GM12878 (cell line): ENCODE measurements around the gene EGFR. TPM values are rescaled to one million over a fixed set of nuclear protein-coding genes. Genes with fewer than 3 reads are reported as not detected.

ENCODE experiments used
- ASH2L ChIP-seq: fragments of 300-600, 200-600 bp; sonication (generic); IDR thresholded peaks from 2 replicates; pipeline ENCODE4 v1.6.1; 2017; ENCODE audit warnings: low read depth, mild to moderate bottlenecking, borderline replicate concordance
- BRCA1 ChIP-seq: IDR thresholded peaks from 2 replicates; pipeline ENCODE4 v1.6.1; 2011; ENCODE audit warnings: low read depth, low read length, improper control_type of control experiment
- CBX5 ChIP-seq: sonication (generic); IDR thresholded peaks from 2 replicates; pipeline ENCODE4 v1.6.1; 2016; ENCODE audit warnings: low read depth, moderate library complexity, mild to moderate bottlenecking, inconsistent platforms
- DPF2 ChIP-seq: fragments of 450-650 bp; IDR thresholded peaks from 2 replicates; pipeline ENCODE4 v1.6.1; 2017; ENCODE audit warnings: mild to moderate bottlenecking
- MXI1 ChIP-seq: fragments of 150-350 bp; IDR thresholded peaks from 2 replicates; pipeline ENCODE4 v1.6.1; 2011; ENCODE audit warnings: low read depth, mild to moderate bottlenecking, inconsistent platforms, low read length, improper control_type of control experiment
- NFIC ChIP-seq: IDR thresholded peaks from 2 replicates; pipeline ENCODE4 v1.6.1; 2012; ENCODE audit warnings: low read depth, mild to moderate bottlenecking, inconsistent platforms, low read length, moderate library complexity
- SPI1 ChIP-seq: IDR thresholded peaks from 2 replicates; pipeline ENCODE4 v1.6.1; 2011; ENCODE audit warnings: low read depth, mild to moderate bottlenecking, low read length, moderate library complexity, borderline replicate concordance; ENCODE audit not compliant: insufficient read depth
- polyA plus RNA-seq, 11 experiments: library from polyadenylated mRNA; depleted of rRNA in 4 of 11; unstranded in 6 of 11; stranded (reverse) in 5 of 11; fragments of >200 nt; fragmentation: Nextera tagmentation in 4 of 11; fragmentation: Illumina TruSeq in 1 of 11; extraction: Ambion mirVana in 4 of 11; extraction: Trizol in 1 of 11; gene quantifications; 1 replicate in 1 of 11; 2 replicates in 10 of 11; pipeline versions ENCODE4 v1.2.1 to v1.2.3, GENCODE V29; 2011 to 2016; ENCODE audit warnings: inconsistent platforms in 2 of 11, missing spikeins in 2 of 11, low read depth in 1 of 11
- total RNA-seq, 4 experiments: library from RNA; depleted of rRNA in 3 of 4; stranded (reverse); fragments of >200 nt in 3 of 4; fragmentation: Illumina TruSeq in 1 of 4; extraction: Trizol in 1 of 4; gene quantifications; 2 replicates each; pipeline versions ENCODE4 v1.2.1 to v1.2.3, GENCODE V29; 2013 to 2021
- TF ChIP-seq, protein P1 (sequence below): fragments of 450-650 bp; IDR thresholded peaks from 2 replicates; pipeline ENCODE4 v1.6.1; 2017; ENCODE audit warnings: mild to moderate bottlenecking, low read depth, inconsistent platforms; ENCODE audit not compliant: poor library complexity, severe bottlenecking
- TF ChIP-seq, protein P2 (sequence below), 3 experiments: IDR thresholded peaks in 2 of 3; conservative IDR thresholded peaks in 1 of 3; 2 replicates each; pipeline ENCODE4 v1.5.1; 2011; ENCODE audit warnings: low read depth in 3 of 3, low read length in 3 of 3, mild to moderate bottlenecking in 3 of 3, control low read depth in 2 of 3, moderate library complexity in 2 of 3, inconsistent platforms in 1 of 3, mixed read lengths in 1 of 3; ENCODE audit not compliant: control insufficient read depth in 2 of 3, insufficient read depth in 1 of 3; ENCODE audit errors: extremely low read depth in 1 of 3

Gene EGFR
- total and polyA plus RNA-seq, 10 of the 15 experiments (the other 5 are each of a cell fraction or from before 2014, with no cell fraction given), result 0.01 to 0.31 TPM; not detected in 8

DNA sequence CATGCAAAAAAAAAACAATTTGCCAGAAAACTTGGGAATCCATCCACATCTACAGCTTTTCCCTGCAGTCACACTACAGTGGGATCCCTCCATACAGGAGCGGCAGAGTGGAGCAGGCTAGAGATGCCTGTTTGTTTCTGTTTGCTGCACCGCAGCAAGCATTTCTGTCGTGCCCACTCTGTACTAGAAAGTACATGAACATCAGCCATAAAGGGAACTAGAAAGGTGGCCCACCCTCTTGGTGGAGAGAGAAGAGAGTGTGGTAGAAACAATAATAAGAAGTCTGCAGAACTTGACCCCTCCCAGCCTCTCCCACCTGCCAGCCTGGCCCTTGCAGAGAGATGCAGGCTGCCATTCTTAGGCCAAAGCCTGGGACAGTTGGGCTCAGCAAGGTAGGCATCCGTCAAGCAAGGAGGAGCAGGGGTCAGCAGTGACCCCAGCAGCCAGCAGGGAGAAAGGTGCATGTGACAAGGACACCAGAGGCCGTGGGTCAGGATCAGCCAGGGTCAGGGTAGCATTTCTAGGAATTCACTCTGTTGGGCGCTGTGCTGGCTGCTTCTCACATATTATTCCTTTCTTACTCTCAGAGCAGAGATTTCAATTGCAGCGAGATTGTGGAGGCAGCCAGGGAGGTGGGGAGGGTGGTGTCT is 171.8 kb downstream of the EGFR start (continued):
- TF ChIP-seq, protein P1, sequence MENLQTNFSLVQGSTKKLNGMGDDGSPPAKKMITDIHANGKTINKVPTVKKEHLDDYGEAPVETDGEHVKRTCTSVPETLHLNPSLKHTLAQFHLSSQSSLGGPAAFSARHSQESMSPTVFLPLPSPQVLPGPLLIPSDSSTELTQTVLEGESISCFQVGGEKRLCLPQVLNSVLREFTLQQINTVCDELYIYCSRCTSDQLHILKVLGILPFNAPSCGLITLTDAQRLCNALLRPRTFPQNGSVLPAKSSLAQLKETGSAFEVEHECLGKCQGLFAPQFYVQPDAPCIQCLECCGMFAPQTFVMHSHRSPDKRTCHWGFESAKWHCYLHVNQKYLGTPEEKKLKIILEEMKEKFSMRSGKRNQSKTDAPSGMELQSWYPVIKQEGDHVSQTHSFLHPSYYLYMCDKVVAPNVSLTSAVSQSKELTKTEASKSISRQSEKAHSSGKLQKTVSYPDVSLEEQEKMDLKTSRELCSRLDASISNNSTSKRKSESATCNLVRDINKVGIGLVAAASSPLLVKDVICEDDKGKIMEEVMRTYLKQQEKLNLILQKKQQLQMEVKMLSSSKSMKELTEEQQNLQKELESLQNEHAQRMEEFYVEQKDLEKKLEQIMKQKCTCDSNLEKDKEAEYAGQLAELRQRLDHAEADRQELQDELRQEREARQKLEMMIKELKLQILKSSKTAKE, result no peak
- no peak for TF ChIP-seq SPI1
- no peak for TF ChIP-seq NFIC
- TF ChIP-seq, protein P2, sequence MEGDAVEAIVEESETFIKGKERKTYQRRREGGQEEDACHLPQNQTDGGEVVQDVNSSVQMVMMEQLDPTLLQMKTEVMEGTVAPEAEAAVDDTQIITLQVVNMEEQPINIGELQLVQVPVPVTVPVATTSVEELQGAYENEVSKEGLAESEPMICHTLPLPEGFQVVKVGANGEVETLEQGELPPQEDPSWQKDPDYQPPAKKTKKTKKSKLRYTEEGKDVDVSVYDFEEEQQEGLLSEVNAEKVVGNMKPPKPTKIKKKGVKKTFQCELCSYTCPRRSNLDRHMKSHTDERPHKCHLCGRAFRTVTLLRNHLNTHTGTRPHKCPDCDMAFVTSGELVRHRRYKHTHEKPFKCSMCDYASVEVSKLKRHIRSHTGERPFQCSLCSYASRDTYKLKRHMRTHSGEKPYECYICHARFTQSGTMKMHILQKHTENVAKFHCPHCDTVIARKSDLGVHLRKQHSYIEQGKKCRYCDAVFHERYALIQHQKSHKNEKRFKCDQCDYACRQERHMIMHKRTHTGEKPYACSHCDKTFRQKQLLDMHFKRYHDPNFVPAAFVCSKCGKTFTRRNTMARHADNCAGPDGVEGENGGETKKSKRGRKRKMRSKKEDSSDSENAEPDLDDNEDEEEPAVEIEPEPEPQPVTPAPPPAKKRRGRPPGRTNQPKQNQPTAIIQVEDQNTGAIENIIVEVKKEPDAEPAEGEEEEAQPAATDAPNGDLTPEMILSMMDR (IDR thresholded peaks at IDR 0.05 in 2 of 3, conservative IDR thresholded peaks at IDR 0.05 in 1 of 3; ENCODE audit: control insufficient read depth in 2 of 3, extremely low read depth in 1 of 3, insufficient read depth in 1 of 3, low read depth in 3 of 3, low read length in 3 of 3), result no peak
- no peak for TF ChIP-seq ASH2L
- no peak for TF ChIP-seq BRCA1
- no peak for TF ChIP-seq CBX5
- TF ChIP-seq MXI1, result no peak
- TF ChIP-seq DPF2, result no peak
